Fibroblast of villous mesenchyme (primary cell): ENCODE data around the gene SLC1A5. TPM values are rescaled to one million over a fixed set of nuclear protein-coding genes. Genes with fewer than 3 reads are reported as not detected.

Experiments used
- DNase-seq: peaks from one replicate; pipeline ENCODE4 v3.0.0-alpha.2; 2010; ENCODE audit warnings: low read depth
- H3K4me3 ChIP-seq: 2 replicates; pipeline ENCODE4 v1.5.1; 2011; ENCODE audit warnings: low read depth, mild to moderate bottlenecking, low read length
- total RNA-seq: library from RNA; depleted of rRNA; stranded (reverse); fragments of >200 nt; gene quantifications from 2 replicates; pipeline ENCODE4 v1.2.3, GENCODE V29; 2012
- TF ChIP-seq, protein P1 (sequence below): IDR thresholded peaks from 2 replicates; pipeline ENCODE4 v1.5.1; 2012; ENCODE audit warnings: low read depth, mild to moderate bottlenecking, low read length; ENCODE audit not compliant: insufficient read depth

The SLC1A5 gene
- total RNA-seq, 1 donor = 196 TPM

DNA sequence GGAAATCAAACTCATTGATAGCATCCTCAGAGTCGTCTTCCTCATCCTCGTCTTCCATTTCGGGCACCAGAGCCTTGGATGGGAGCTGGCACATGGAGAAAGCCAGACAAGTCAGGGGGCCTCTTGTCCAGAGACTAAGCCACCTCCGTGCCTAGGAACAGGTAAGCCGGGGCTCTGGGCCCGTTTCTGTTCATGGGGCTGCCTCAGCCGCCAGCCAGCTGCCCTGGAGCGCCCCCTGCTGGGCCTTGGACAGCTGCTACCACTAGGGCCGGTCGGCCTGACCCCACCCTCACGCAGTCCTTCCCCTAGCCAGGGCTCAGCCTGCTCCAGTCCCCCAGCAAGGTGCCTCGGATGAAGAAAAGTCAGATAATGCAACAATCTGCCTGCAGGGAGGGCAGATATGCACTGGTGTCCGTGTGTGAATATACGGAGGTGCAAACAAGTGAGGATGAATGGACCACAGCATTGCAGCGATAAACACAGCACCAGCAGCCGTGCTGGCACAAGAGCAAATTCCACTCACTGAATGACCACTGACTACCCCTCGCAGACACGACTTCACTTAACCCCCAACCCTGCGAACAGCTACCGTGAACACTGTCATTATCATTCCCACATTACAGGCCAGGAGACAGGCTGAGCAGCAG, 59.6 kb downstream of the SLC1A5 start:
- TF ChIP-seq, protein P1, sequence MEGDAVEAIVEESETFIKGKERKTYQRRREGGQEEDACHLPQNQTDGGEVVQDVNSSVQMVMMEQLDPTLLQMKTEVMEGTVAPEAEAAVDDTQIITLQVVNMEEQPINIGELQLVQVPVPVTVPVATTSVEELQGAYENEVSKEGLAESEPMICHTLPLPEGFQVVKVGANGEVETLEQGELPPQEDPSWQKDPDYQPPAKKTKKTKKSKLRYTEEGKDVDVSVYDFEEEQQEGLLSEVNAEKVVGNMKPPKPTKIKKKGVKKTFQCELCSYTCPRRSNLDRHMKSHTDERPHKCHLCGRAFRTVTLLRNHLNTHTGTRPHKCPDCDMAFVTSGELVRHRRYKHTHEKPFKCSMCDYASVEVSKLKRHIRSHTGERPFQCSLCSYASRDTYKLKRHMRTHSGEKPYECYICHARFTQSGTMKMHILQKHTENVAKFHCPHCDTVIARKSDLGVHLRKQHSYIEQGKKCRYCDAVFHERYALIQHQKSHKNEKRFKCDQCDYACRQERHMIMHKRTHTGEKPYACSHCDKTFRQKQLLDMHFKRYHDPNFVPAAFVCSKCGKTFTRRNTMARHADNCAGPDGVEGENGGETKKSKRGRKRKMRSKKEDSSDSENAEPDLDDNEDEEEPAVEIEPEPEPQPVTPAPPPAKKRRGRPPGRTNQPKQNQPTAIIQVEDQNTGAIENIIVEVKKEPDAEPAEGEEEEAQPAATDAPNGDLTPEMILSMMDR = peak; percentile 91
- no peak overlapping the region for H3K4me3 ChIP-seq
- DNase-seq = peak; percentile 56

DNA sequence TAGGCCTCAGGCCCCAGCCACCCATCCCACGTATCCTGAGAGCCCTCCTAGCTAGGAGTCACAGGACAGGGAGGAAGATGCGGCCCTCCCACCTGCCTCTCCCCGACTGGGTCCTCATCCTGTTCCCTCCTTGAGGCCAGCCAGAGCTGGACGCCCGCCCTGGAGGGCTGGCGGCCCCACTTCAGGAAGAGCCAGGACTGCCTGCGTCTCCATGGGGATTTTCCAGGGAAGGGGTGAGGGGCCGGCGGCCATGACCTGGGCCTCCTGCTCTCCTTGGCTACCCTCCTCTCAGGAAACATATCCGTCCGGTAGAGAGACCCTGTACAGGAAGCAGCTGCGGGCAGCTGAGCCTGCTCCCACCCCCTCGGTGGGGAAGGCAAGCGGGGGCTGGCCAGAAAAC, 60.2 kb downstream of the SLC1A5 start:
- DNase-seq = no peak
- no peak overlapping the region for H3K4me3 ChIP-seq
- TF ChIP-seq, protein P1 = no peak

DNA sequence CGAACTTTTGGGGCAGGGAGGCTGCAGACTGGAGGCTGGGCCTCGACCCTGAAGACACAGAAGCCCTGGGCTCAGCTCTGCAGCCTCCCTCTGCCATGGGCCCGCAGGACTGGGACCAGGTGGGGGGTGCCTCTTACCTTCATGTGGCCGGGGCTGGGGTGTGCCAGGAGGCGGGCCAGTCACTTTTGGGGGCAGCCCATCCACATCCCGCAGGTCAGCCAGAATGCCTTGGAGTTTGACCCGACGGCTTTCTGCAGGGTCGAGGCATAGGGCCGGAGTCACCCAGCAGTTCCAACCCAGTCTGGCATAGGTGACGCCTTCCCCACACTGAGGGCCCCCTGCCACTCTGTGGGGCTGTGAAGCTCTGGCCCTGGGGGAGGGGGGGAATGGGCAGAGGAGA, 60.6 kb downstream of the SLC1A5 start:
- TF ChIP-seq, protein P1 = no peak
- DNase-seq = no peak
- H3K4me3 ChIP-seq = no peak overlapping the region

DNA sequence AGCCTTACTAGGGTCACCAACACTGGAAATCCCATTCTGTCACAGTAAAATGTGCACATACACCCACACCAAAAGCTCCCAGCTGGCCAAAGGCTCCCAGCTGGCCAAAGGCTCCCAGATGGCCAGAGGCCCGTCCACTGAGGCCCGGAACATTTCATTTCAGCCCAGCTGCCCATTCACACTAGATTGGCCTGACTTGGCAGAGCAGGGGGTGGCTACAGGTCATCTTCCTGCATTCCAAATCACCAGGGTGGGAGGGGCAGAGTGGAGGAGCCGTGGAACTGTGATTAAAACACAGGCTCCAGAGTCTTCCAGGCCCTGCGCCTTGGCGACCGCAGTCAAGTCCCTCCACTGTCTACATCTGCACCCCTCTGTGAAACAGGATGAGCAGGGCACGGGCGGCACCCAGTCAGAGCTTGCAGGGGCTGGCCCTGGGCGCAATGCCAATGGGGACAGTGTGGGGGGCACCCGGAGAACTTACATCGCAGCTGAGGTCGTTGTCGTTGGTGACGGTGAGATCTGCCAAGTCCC, 61.4 kb downstream of the SLC1A5 start:
- no peak for DNase-seq
- TF ChIP-seq, protein P1 = no peak
- H3K4me3 ChIP-seq = no peak overlapping the region

DNA sequence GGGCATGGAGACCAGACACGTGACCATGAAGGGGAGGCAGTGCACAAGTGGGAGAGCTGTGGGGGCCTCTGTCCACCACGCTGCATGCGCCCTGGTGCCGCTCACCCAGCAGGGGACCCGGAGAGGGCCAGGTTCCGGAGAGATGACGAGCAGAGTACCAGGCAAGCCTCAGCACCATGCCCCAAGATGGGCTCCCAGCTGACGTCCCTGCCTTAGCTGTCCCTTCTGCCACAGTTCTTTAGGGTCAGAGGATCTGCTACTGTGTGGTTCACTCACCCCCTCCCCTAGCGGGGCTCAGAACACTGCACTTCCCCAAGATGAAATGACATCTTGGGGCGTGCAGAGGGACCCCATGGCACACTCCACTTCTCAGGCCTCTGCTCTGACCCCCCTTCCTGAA, 61.8 kb downstream of the SLC1A5 start:
- H3K4me3 ChIP-seq = no peak overlapping the region
- TF ChIP-seq, protein P1 = no peak
- DNase-seq = no peak

DNA sequence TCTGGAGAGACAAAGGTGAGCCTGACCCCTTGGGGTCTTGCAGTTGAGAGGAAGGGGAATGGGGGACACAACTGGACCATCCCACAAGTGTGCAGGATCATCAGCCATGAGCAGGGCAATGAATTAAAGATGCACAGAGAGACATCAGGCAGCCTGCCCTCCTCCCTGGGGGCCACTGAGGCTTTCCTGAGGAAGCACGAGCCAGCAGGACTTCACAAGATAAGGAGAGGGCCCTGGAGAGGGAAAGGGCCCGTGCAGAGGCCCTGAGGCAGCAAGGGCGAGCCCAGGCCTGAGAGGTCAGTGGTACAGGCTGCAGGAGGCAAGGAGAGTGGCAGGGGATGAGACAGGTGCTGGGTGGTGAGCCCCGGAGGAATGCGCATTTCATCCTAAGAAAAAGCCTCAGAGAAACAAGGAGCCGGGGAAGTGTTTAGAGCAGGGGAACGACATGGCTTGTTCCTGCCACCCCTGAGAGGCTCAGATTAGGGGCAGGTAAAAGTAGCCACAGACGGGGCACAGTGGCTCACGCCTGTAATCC, 62.5 kb downstream of the SLC1A5 start:
- no peak overlapping the region for H3K4me3 ChIP-seq
- TF ChIP-seq, protein P1 = no peak
- no peak for DNase-seq
